NT2/D1 (cell line): ENCODE data around the gene RAB28.

Experiments
- YY1 ChIP-seq: IDR thresholded peaks from 2 replicates; pipeline ENCODE4 v1.6.1; 2011; ENCODE audit not compliant: insufficient read length, insufficient read depth
- ZNF274 ChIP-seq: IDR thresholded peaks from 2 replicates; pipeline ENCODE4 v1.6.1; 2011; ENCODE audit warnings: mild to moderate bottlenecking, low read depth, low read length

DNA sequence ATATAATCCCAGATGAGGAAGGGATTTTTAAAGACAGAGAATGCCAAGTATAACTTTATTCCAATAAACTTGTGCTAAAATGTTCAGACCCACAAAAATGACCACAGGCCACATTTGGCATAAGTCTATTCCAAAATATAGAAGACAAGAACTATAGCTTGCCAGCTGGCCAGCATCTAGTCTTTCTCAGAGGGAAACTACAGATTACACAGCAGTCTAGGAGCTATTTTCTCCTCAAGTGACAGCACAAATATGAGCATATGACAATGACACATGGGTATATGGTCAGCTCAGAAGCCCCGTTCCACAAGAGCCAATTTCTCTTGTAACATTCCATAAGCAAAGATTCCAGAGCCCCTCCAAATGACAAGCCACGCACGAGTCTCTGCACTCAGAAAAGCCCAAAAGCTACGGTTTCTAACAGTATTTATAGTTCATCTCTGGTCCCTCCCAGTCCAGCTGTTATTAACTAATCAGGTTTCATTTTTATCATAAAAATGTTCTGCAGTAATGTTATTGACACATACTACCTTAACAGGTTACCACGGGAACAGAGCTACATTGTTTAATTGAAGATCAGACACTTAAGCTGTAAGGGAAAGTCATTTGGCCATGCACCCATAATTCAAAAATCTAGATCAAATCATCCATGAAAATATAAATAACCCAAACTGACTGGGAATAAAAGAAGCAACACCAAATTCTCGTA is 70.3 kb downstream of the RAB28 start:
- no peak for TF ChIP-seq ZNF274
- no peak for TF ChIP-seq YY1
